ENCODE data around the gene VAT1L. TPM values are rescaled to one million over a fixed set of nuclear protein-coding genes. Genes with fewer than 3 reads are reported as not detected.

VAT1L gene
- total and polyA plus RNA-seq, 8 donors = 0.61 to 5.1 (median 1.3) TPM; not detected in 2

GRCh38 chr16:77998350-77999023 lies 210.1 kb downstream of the VAT1L start:
- whole genome bisulfite sequencing, 5 donors = 58 to 66% (median 64%) methylated on average over 9 to 10 of the region's 10 CpGs
- H3K36me3 ChIP-seq = no peaks in the 10 kb centered on the region
- H3K4me1 ChIP-seq = peaks cover 0 to 8% (median 2%) of the 10 kb centered on the region in 4 donors
- H3K4me3 ChIP-seq = no peak overlapping the region
- intact Hi-C loops (cut with DNase I; ENCODE audit: low total_unique reads) = no loop called here
- H3K27me3 ChIP-seq = no peaks in the 10 kb centered on the region
- peaks cover 5 to 26% (median 13%) of the 10 kb centered on the region in 4 donors for H3K9me3 ChIP-seq
- no peak overlapping the region for H3K27ac ChIP-seq
- TF ChIP-seq POLR2AphosphoS5 (IDR thresholded peaks at IDR 0.05) (no peak), POLR2A (IDR thresholded peaks at IDR 0.05) (no peak), CTCF (IDR thresholded peaks at IDR 0.05) (no peak), EP300 (IDR thresholded peaks at IDR 0.05) (no peak)
- DNase-seq = no peak

- peak in 1 of 2 donors; percentile 5 for DNase-seq
- WGBS, 5 donors = 61 to 71% (median 69%) methylated on average over 4 of the region's 4 CpGs
- Histone ChIP-seq H3K9me3 (peaks cover 0 to 5% (median under 1%) of the 10 kb centered on the region in 4 donors), H3K36me3 (no peaks in the 10 kb centered on the region), H3K4me3 (no peak overlapping the region), H3K4me1 (peaks cover 0 to 5% (median 2%) of the 10 kb centered on the region in 4 donors), H3K27ac (no peak overlapping the region), H3K27me3 (no peaks in the 10 kb centered on the region)
- intact Hi-C loops (cut with DNase I; ENCODE audit: low total_unique reads) = no loop called here
- no peak for TF ChIP-seq CTCF (IDR thresholded peaks at IDR 0.05)
- TF ChIP-seq POLR2A (IDR thresholded peaks at IDR 0.05) = no peak
- TF ChIP-seq POLR2AphosphoS5 (IDR thresholded peaks at IDR 0.05) = no peak
- no peak for TF ChIP-seq EP300 (IDR thresholded peaks at IDR 0.05)
Measured at GRCh38 chr16:78001451-78002025, 213.2 kb downstream of the VAT1L start.

- H3K4me3 ChIP-seq = no peak overlapping the region
- H3K36me3 ChIP-seq = no peaks in the 10 kb centered on the region
- no peak overlapping the region for H3K27ac ChIP-seq
- peak; percentile 73 to 90 for DNase-seq
- 20 to 21% (median 20%) methylated on average over 11 of the region's 11 CpGs for WGBS, 5 donors
- intact Hi-C loops (cut with DNase I; ENCODE audit: low total_unique reads) = no loop called here
- TF ChIP-seq POLR2A (IDR thresholded peaks at IDR 0.05) (no peak), POLR2AphosphoS5 (IDR thresholded peaks at IDR 0.05) (no peak), EP300 (IDR thresholded peaks at IDR 0.05) (no peak), CTCF (IDR thresholded peaks at IDR 0.05) (peak in 5 of 7 experiments; percentile 66 to 90 (median 77))
- no peaks in the 10 kb centered on the region for H3K9me3 ChIP-seq
- no peaks in the 10 kb centered on the region for H3K27me3 ChIP-seq
- peaks cover 0 to 5% (median 2%) of the 10 kb centered on the region in 4 donors for H3K4me1 ChIP-seq
Measured at GRCh38 chr16:78002915-78003538, 214.7 kb downstream of the VAT1L start.

GRCh38 chr16:78004517-78004916 lies 216.2 kb downstream of the VAT1L start:
- H3K4me1 ChIP-seq = peaks cover 0 to 5% (median 2%) of the 10 kb centered on the region in 4 donors
- H3K9me3 ChIP-seq = no peaks in the 10 kb centered on the region
- no peaks in the 10 kb centered on the region for H3K27me3 ChIP-seq
- no peaks in the 10 kb centered on the region for H3K36me3 ChIP-seq
- H3K4me3 ChIP-seq = no peak overlapping the region
- 73 to 83% (median 80%) methylated on average over 4 of the region's 4 CpGs for WGBS, 5 donors
- no peak overlapping the region for H3K27ac ChIP-seq
- TF ChIP-seq EP300 (IDR thresholded peaks at IDR 0.05) = no peak
- TF ChIP-seq CTCF (IDR thresholded peaks at IDR 0.05) = no peak
- TF ChIP-seq POLR2AphosphoS5 (IDR thresholded peaks at IDR 0.05) = no peak
- TF ChIP-seq POLR2A (IDR thresholded peaks at IDR 0.05) = no peak
- intact Hi-C loops (cut with DNase I; ENCODE audit: low total_unique reads) = no loop called here
- DNase-seq = no peak

All from stomach (tissue), 9 donors.